Naive thymus-derived CD4-positive, alpha-beta T cell (primary cell): ENCODE measurements around the gene TCF15. TPM values are rescaled to one million over a fixed set of nuclear protein-coding genes. Genes with fewer than 3 reads are reported as not detected.
A peak's percentile ranks its signal among the peaks of the same experiment; 100 is the strongest.

ENCODE experiments used
- ATAC-seq: fragments of 150-1000 bp; cut with Tn5 transposase; 2 replicates; pipeline ENCODE4 v1.10.0; 2021; ENCODE audit warnings: mild to moderate bottlenecking, moderate library complexity
- CTCF ChIA-PET: fragments of 350-600 bp; sonication (Branson Sonifier 250); formaldehyde crosslinking; loops from one replicate; lab custom pipeline; 2021; ENCODE audit warnings: antibody characterized with exemption; lab: Charles Lee
- POLR2A ChIA-PET: fragments of 350-600 bp; sonication (Branson Sonifier 250); formaldehyde crosslinking; loops from one replicate; lab custom pipeline; 2021; ENCODE audit warnings: antibody characterized with exemption, inconsistent platforms; lab: Charles Lee
- DNase-seq, 9 donors: peaks; one replicate each; pipeline versions ENCODE4 v3.0.0 to v3.0.0-alpha.2; 2020 to 2022; ENCODE audit warnings: mixed read lengths in 1 of 9
- H3K27ac ChIP-seq: one replicate; pipeline ENCODE4 v1.7.0; 2013; ENCODE audit warnings: mild to moderate bottlenecking, low read depth, low read length, moderate library complexity
- H3K27me3 ChIP-seq, 2 donors: one replicate each; pipeline ENCODE4 v1.7.0; 2013; ENCODE audit warnings: low read length in 2 of 2, mild to moderate bottlenecking in 2 of 2, moderate library complexity in 2 of 2; ENCODE audit not compliant: control insufficient read depth in 2 of 2, insufficient read depth in 2 of 2
- H3K36me3 ChIP-seq, 3 experiments: 1 replicate in 2 of 3; 2 replicates in 1 of 3; pipeline ENCODE4 v1.7.0; 2013; ENCODE audit warnings: low read length in 3 of 3, mild to moderate bottlenecking in 3 of 3, moderate library complexity in 1 of 3; ENCODE audit not compliant: insufficient read depth in 3 of 3, control insufficient read depth in 2 of 3
- H3K4me1 ChIP-seq, 2 donors: one replicate each; pipeline ENCODE4 v1.7.0; 2013; ENCODE audit warnings: low read length in 2 of 2, mild to moderate bottlenecking in 2 of 2, moderate library complexity in 1 of 2; ENCODE audit not compliant: control insufficient read depth in 2 of 2, insufficient read depth in 2 of 2
- H3K4me3 ChIP-seq: 2 replicates; pipeline ENCODE4 v1.7.0; 2013; ENCODE audit warnings: mild to moderate bottlenecking, low read length
- H3K9me3 ChIP-seq, 3 experiments: 1 replicate in 2 of 3; 2 replicates in 1 of 3; pipeline ENCODE4 v1.7.0; 2013; ENCODE audit warnings: low read length in 3 of 3; ENCODE audit not compliant: control insufficient read depth in 2 of 3
- H3K27ac Mint-ChIP-seq, 9 donors: one replicate each; pipeline ENCODE4 v1.8.0; 2020 to 2022; ENCODE audit warnings: mixed read lengths in 9 of 9, mild to moderate bottlenecking in 8 of 9, moderate library complexity in 5 of 9, inconsistent platforms in 2 of 9
- H3K27me3 Mint-ChIP-seq, 5 donors: one replicate each; pipeline ENCODE4 v1.8.0; 2021 to 2022; ENCODE audit warnings: mixed read lengths in 5 of 5, mild to moderate bottlenecking in 1 of 5
- H3K36me3 Mint-ChIP-seq, 5 donors: one replicate each; pipeline ENCODE4 v1.8.0; 2020 to 2022; ENCODE audit warnings: mixed read lengths in 5 of 5, mild to moderate bottlenecking in 3 of 5, inconsistent platforms in 1 of 5
- H3K4me1 Mint-ChIP-seq, 7 donors: one replicate each; pipeline ENCODE4 v1.8.0; 2020 to 2022; ENCODE audit warnings: mixed read lengths in 7 of 7, mild to moderate bottlenecking in 3 of 7, inconsistent platforms in 1 of 7
- H3K4me3 Mint-ChIP-seq, 10 donors: one replicate each; pipeline ENCODE4 v1.8.0; 2020 to 2022; ENCODE audit warnings: mild to moderate bottlenecking in 10 of 10, mixed read lengths in 10 of 10, moderate library complexity in 6 of 10, inconsistent platforms in 2 of 10
- H3K9me3 Mint-ChIP-seq, 11 donors: one replicate each; pipeline ENCODE4 v1.8.0; 2020 to 2022; ENCODE audit warnings: mixed read lengths in 11 of 11, mild to moderate bottlenecking in 4 of 11, inconsistent platforms in 1 of 11, moderate library complexity in 1 of 11
- intact Hi-C, 2 donors: fragments of 100-400 bp; cut with micrococcal nuclease; formaldehyde crosslinking; loops; one replicate each; pipeline ENCODE4 v1.15.1; 2023
- polyA plus RNA-seq, 2 donors: library from polyadenylated mRNA; unstranded; fragments of 300-500 nt; fragmentation: Illumina TruSeq; gene quantifications; one replicate each; pipeline ENCODE4 v1.2.3, GENCODE V29; 2021
- total RNA-seq, 6 experiments: library from RNA in 5 of 6; stranded (reverse) in 5 of 6; gene quantifications; 1 replicate in 5 of 6; 2 replicates in 1 of 6; pipeline ENCODE4 v1.2.3 and lab custom pipeline; 2021 to 2026

Gene TCF15
- total and polyA plus RNA-seq, 7 experiments from 2014 or later = not detected

- ChIA-PET CTCF (interaction anchor here (0.6 kb wide), 1 partner anchor 1193 kb away, joined by 3 read pairs; no protein-coding TSS in a partner anchor), POLR2A (no interaction called here)
- Histone ChIP-seq H3K27me3 (no peaks in the 10 kb centered on the region), H3K9me3 (peaks cover 0 to 7% (median 0%) of the 10 kb centered on the region in 3 experiments), H3K4me3 (no peak overlapping the region), H3K27ac (no peak overlapping the region), H3K4me1 (no peaks in the 10 kb centered on the region), H3K36me3 (no peaks in the 10 kb centered on the region)
- Mint-ChIP-seq H3K27me3 (peaks cover 29 to 65% (median 56%) of the 10 kb centered on the region in 5 donors), H3K9me3 (peaks cover 0 to 18% (median 8%) of the 10 kb centered on the region in 11 donors), H3K4me3 (no peak overlapping the region), H3K4me1 (peaks cover 0 to 2% (median 0%) of the 10 kb centered on the region in 7 donors), H3K27ac (no peak overlapping the region), H3K36me3 (peaks cover 0 to 4% (median 3%) of the 10 kb centered on the region in 5 donors)
- ATAC-seq (no peak), DNase-seq (no peak)
- intact Hi-C loops = no loop called here
Observed at GRCh38 chr20:618980-619379, 8.9 kb upstream of the TCF15 start.

- Mint-ChIP-seq H3K4me3 (no peak overlapping the region), H3K4me1 (peaks cover 0 to 2% (median 0%) of the 10 kb centered on the region in 7 donors), H3K27me3 (peaks cover 34 to 72% (median 64%) of the 10 kb centered on the region in 5 donors), H3K36me3 (peaks cover 0 to 4% (median 3%) of the 10 kb centered on the region in 5 donors), H3K9me3 (peaks cover 0 to 18% (median 8%) of the 10 kb centered on the region in 11 donors), H3K27ac (no peak overlapping the region)
- Histone ChIP-seq H3K27ac (no peak overlapping the region), H3K36me3 (no peaks in the 10 kb centered on the region), H3K4me3 (no peak overlapping the region), H3K9me3 (peaks cover 0 to 7% (median 0%) of the 10 kb centered on the region in 3 experiments), H3K27me3 (no peaks in the 10 kb centered on the region), H3K4me1 (no peaks in the 10 kb centered on the region)
- intact Hi-C loops = no loop called here
- no peak for DNase-seq
- ATAC-seq = no peak
- ChIA-PET POLR2A (no interaction called here), CTCF (no interaction called here)
Observed at GRCh38 chr20:617934-618690, 8.0 kb upstream of the TCF15 start.

GRCh38 chr20:615514-615913, 5.4 kb upstream of the TCF15 start:
- H3K9me3 Mint-ChIP-seq = peaks cover 0 to 18% (median 8%) of the 10 kb centered on the region in 11 donors
- DNase-seq (no peak), ATAC-seq (no peak)
- peaks cover 0 to 4% (median 3%) of the 10 kb centered on the region in 5 donors for H3K36me3 Mint-ChIP-seq
- no peak overlapping the region for H3K27ac ChIP-seq
- POLR2A ChIA-PET = no interaction called here
- no peak overlapping the region for H3K4me3 Mint-ChIP-seq
- no peaks in the 10 kb centered on the region for H3K36me3 ChIP-seq
- H3K4me3 ChIP-seq = no peak overlapping the region
- peaks cover 51 to 76% (median 72%) of the 10 kb centered on the region in 5 donors for H3K27me3 Mint-ChIP-seq
- intact Hi-C loops = no loop called here
- H3K4me1 ChIP-seq = no peaks in the 10 kb centered on the region
- peaks cover 3 to 6% of the 10 kb centered on the region in 2 donors for H3K27me3 ChIP-seq
- H3K27ac Mint-ChIP-seq = no peak overlapping the region
- H3K4me1 Mint-ChIP-seq = peaks cover 0 to 13% (median 10%) of the 10 kb centered on the region in 7 donors
- peaks cover 0 to 7% (median 0%) of the 10 kb centered on the region in 3 experiments for H3K9me3 ChIP-seq
- CTCF ChIA-PET = no interaction called here

GRCh38 chr20:611843-612185, 1.7 kb upstream of the TCF15 start:
- Histone ChIP-seq H3K9me3 (no peaks in the 10 kb centered on the region), H3K27ac (no peak overlapping the region), H3K36me3 (no peaks in the 10 kb centered on the region), H3K4me1 (no peaks in the 10 kb centered on the region), H3K4me3 (no peak overlapping the region), H3K27me3 (peaks cover 3 to 8% of the 10 kb centered on the region in 2 donors)
- peaks cover 0 to 15% (median 10%) of the 10 kb centered on the region in 7 donors for H3K4me1 Mint-ChIP-seq
- H3K9me3 Mint-ChIP-seq = peaks cover 0 to 2% (median 0%) of the 10 kb centered on the region in 11 donors
- intact Hi-C loops = no loop called here
- no peaks in the 10 kb centered on the region for H3K36me3 Mint-ChIP-seq
- peak overlapping the region in 1 of 10 donors; percentile 64 for H3K4me3 Mint-ChIP-seq
- ATAC-seq (no peak), DNase-seq (no peak)
- CTCF ChIA-PET = no interaction called here
- POLR2A ChIA-PET = no interaction called here
- H3K27me3 Mint-ChIP-seq = peaks cover 58 to 71% (median 59%) of the 10 kb centered on the region in 5 donors
- no peak overlapping the region for H3K27ac Mint-ChIP-seq

- Mint-ChIP-seq H3K36me3 (no peaks in the 10 kb centered on the region), H3K9me3 (no peaks in the 10 kb centered on the region), H3K27me3 (peaks cover 56 to 66% (median 58%) of the 10 kb centered on the region in 5 donors), H3K27ac (no peak overlapping the region), H3K4me1 (peaks cover 0 to 15% (median 10%) of the 10 kb centered on the region in 7 donors), H3K4me3 (peak overlapping the region in 5 of 10 donors; percentile 1 to 66 (median 48))
- no peak for DNase-seq
- H3K27me3 ChIP-seq = peaks cover 3 to 8% of the 10 kb centered on the region in 2 donors
- ChIA-PET CTCF (no interaction called here), POLR2A (no interaction called here)
- H3K4me3 ChIP-seq = no peak overlapping the region
- intact Hi-C loops = no loop called here
- H3K27ac ChIP-seq = no peak overlapping the region
- H3K9me3 ChIP-seq = no peaks in the 10 kb centered on the region
- no peaks in the 10 kb centered on the region for H3K4me1 ChIP-seq
- no peak for ATAC-seq
- H3K36me3 ChIP-seq = no peaks in the 10 kb centered on the region
Observed at GRCh38 chr20:611047-611842, 1.1 kb upstream of the TCF15 start.

- ATAC-seq = no peak
- Mint-ChIP-seq H3K27ac (no peak overlapping the region), H3K4me1 (peaks cover 0 to 15% (median 10%) of the 10 kb centered on the region in 7 donors), H3K27me3 (peaks cover 48 to 65% (median 52%) of the 10 kb centered on the region in 5 donors), H3K9me3 (no peaks in the 10 kb centered on the region), H3K36me3 (no peaks in the 10 kb centered on the region), H3K4me3 (peak overlapping the region in 5 of 10 donors; percentile 20 to 54 (median 46))
- no peaks in the 10 kb centered on the region for H3K36me3 ChIP-seq
- CTCF ChIA-PET = no interaction called here
- POLR2A ChIA-PET = no interaction called here
- peaks cover 3 to 8% of the 10 kb centered on the region in 2 donors for H3K27me3 ChIP-seq
- DNase-seq = no peak
- no peak overlapping the region for H3K4me3 ChIP-seq
- intact Hi-C loops = no loop called here
- no peaks in the 10 kb centered on the region for H3K9me3 ChIP-seq
- H3K27ac ChIP-seq = no peak overlapping the region
- H3K4me1 ChIP-seq = no peaks in the 10 kb centered on the region
Observed at GRCh38 chr20:609371-609964, 641 bp downstream of the TCF15 start.
